ENCODE results near the gene DHH.

The DHH gene

GRCh38 chr12:49039421-49040363 lies 54.9 kb downstream of the DHH start:
- TF ChIP-seq CTCF (IDR thresholded peaks at IDR 0.05), result no peak

- no peak for TF ChIP-seq CTCF (IDR thresholded peaks at IDR 0.05)
These were observed 56.2 kb downstream of the DHH start for GRCh38 chr12:49038291-49038955.

- TF ChIP-seq CTCF (IDR thresholded peaks at IDR 0.05), result no peak
These were observed 56.7 kb downstream of the DHH start for GRCh38 chr12:49037947-49038237.

GRCh38 chr12:49037111-49037946 lies 57.3 kb downstream of the DHH start:
- TF ChIP-seq CTCF (IDR thresholded peaks at IDR 0.05), result no peak

Data from LNCAP (cell line).